A549 (cell line): ENCODE measurements around the gene CELF2. TPM values are rescaled to one million over a fixed set of nuclear protein-coding genes. Genes with fewer than 3 reads are reported as not detected.

Source experiments
- ATAC-seq, 2 experiments: fragments of 200-7000 bp in 1 of 2; fragments of >200 bp in 1 of 2; cut with Nextera tagmentation in 1 of 2; cut with Tn5 transposase in 1 of 2; 3 replicates each; pipeline versions ENCODE4 v1.8.0 to v1.9.1; 2018 to 2020; ENCODE audit warnings: mild to moderate bottlenecking in 1 of 2, moderate library complexity in 1 of 2
- CTCF ChIA-PET: fragments of 300-600 bp; sonication (Branson Sonifier 250); formaldehyde crosslinking; extraction: SDS; loops from one replicate; lab custom pipeline; 2021; ENCODE audit warnings: antibody characterized with exemption, inconsistent platforms; lab: Yijun Ruan, JAX
- POLR2A ChIA-PET: fragments of 350-600 bp; formaldehyde crosslinking; extraction: SDS; loops from one replicate; lab custom pipeline; 2021; ENCODE audit warnings: antibody characterized with exemption, inconsistent platforms; lab: Yijun Ruan, JAX
- DNase-seq, 2 experiments: peaks; one replicate each; pipeline versions ENCODE4 v3.0.0 to v3.0.0-alpha.2; 2011 to 2016; ENCODE audit warnings: low read depth in 1 of 2, low spot score in 1 of 2
- FAIRE-seq: peaks from 2 replicates; lab custom pipeline; 2011; peaks lifted over from hg19 to GRCh38; lab: Jason Lieb, UNC
- H3K27ac ChIP-seq, 2 experiments: fragments of >200 bp; sonication (Bioruptor Twin); formaldehyde crosslinking; 3 replicates each; pipeline ENCODE4 v1.5.1; 2016 to 2017
- H3K4me1 ChIP-seq: fragments of >200 bp; sonication (Bioruptor Twin); formaldehyde crosslinking; 3 replicates; pipeline ENCODE4 v1.6.1; 2016
- H3K4me2 ChIP-seq: fragments of >200 bp; sonication (Bioruptor Twin); formaldehyde crosslinking; 3 replicates; pipeline ENCODE4 v1.6.1; 2016
- H3K4me3 ChIP-seq: fragments of >200 bp; sonication (Bioruptor Twin); formaldehyde crosslinking; 3 replicates; pipeline ENCODE4 v1.5.1; 2016
- H3K9me3 ChIP-seq: fragments of >200 bp; sonication (Bioruptor Twin); formaldehyde crosslinking; 3 replicates; pipeline ENCODE4 v1.6.1; 2016
- BCL3 ChIP-seq: fragments of >200 bp; sonication (Bioruptor Twin); formaldehyde crosslinking; IDR thresholded peaks from 3 replicates; pipeline ENCODE4 v1.6.1; 2016
- BHLHE40 ChIP-seq: IDR thresholded peaks from 2 replicates; pipeline ENCODE4 v1.6.1; 2012; ENCODE audit warnings: low read depth, low read length, inconsistent platforms
- CEBPB ChIP-seq, 2 experiments: fragments of >200 bp in 1 of 2; sonication (Bioruptor Twin) in 1 of 2; formaldehyde crosslinking in 1 of 2; IDR thresholded peaks; 2 replicates each; pipeline ENCODE4 v1.6.1; 2012 to 2016
- CHD2 ChIP-seq: fragments of 150-350 bp; IDR thresholded peaks from 2 replicates; pipeline ENCODE4 v1.6.1; 2014; ENCODE audit warnings: low read length; ENCODE audit not compliant: partially characterized antibody
- CHD4 ChIP-seq: fragments of 200-600 bp; sonication (generic); IDR thresholded peaks from 2 replicates; pipeline ENCODE4 v1.6.1; 2016; ENCODE audit warnings: antibody characterized with exemption, mild to moderate bottlenecking, borderline replicate concordance
- ELK1 ChIP-seq: fragments of 150-350 bp; IDR thresholded peaks from 2 replicates; pipeline ENCODE4 v1.6.1; 2014; ENCODE audit warnings: low read depth, mild to moderate bottlenecking, low read length
- FOSB ChIP-seq: fragments of 250-450 bp; sonication (Bioruptor Pico); IDR thresholded peaks from 2 replicates; pipeline ENCODE4 v1.5.0; 2020; ENCODE audit warnings: mild to moderate bottlenecking, moderate library complexity
- FOXS1 ChIP-seq: fragments of 250-450 bp; sonication (Bioruptor Pico); IDR thresholded peaks from 2 replicates; pipeline ENCODE4 v1.5.0; 2020; ENCODE audit warnings: mild to moderate bottlenecking, moderate library complexity
- GATA3 ChIP-seq: IDR thresholded peaks from 2 replicates; pipeline ENCODE4 v1.6.1; 2012; ENCODE audit warnings: borderline replicate concordance
- JUN ChIP-seq, 2 experiments: fragments of >200 bp; sonication (Bioruptor Twin); formaldehyde crosslinking; IDR thresholded peaks; 2 replicates in 1 of 2; 3 replicates in 1 of 2; pipeline ENCODE4 v1.6.1; 2016 to 2017
- MAFK ChIP-seq: fragments of 450-650 bp; IDR thresholded peaks from 2 replicates; pipeline ENCODE4 v1.6.1; 2014; ENCODE audit not compliant: partially characterized antibody
- MAX ChIP-seq: IDR thresholded peaks from 2 replicates; pipeline ENCODE4 v1.6.1; 2012
- MYC ChIP-seq: IDR thresholded peaks from 2 replicates; pipeline ENCODE4 v1.6.1; 2012; ENCODE audit warnings: mild to moderate bottlenecking, inconsistent platforms, low read length, improper control_type of control experiment, borderline replicate concordance
- NR3C1 ChIP-seq: fragments of >200 bp; sonication (Bioruptor Twin); formaldehyde crosslinking; IDR thresholded peaks from 3 replicates; pipeline ENCODE4 v1.6.1; 2017
- RAD21 ChIP-seq, 2 experiments: fragments of >200 bp in 1 of 2; sonication (Bioruptor Twin) in 1 of 2; formaldehyde crosslinking in 1 of 2; IDR thresholded peaks in 1 of 2; conservative IDR thresholded peaks in 1 of 2; 2 replicates in 1 of 2; 3 replicates in 1 of 2; pipeline ENCODE4 v1.6.1; 2012 to 2018; ENCODE audit warnings: inconsistent platforms in 1 of 2
- RARB ChIP-seq: fragments of 250-450 bp; sonication (Bioruptor Pico); IDR thresholded peaks from 2 replicates; pipeline ENCODE4 v1.8.0; 2021; ENCODE audit warnings: mild to moderate bottlenecking, moderate library complexity
- RCOR1 ChIP-seq: fragments of 150-350 bp; IDR thresholded peaks from 2 replicates; pipeline ENCODE4 v1.6.1; 2014; ENCODE audit warnings: antibody characterized with exemption, low read length, low read depth
- TFCP2L1 ChIP-seq: fragments of 250-450 bp; sonication (Bioruptor Pico); IDR thresholded peaks from 2 replicates; pipeline ENCODE4 v1.5.0; 2021; ENCODE audit warnings: mild to moderate bottlenecking
- ZC3H11A ChIP-seq: fragments of 450-650 bp; IDR thresholded peaks from 2 replicates; pipeline ENCODE4 v1.6.1; 2014; ENCODE audit warnings: antibody characterized with exemption, mild to moderate bottlenecking
- ZSCAN20 ChIP-seq: fragments of 250-450 bp; sonication (Bioruptor Pico); IDR thresholded peaks from 2 replicates; pipeline ENCODE4 v1.8.0; 2022; ENCODE audit warnings: mild to moderate bottlenecking, moderate library complexity
- WGBS: methylation state at CpG from one replicate; pipeline ENCODE4 v1.1.6; 2017; ENCODE audit errors: missing lambda C conversion rate; 5-methylcytosine and 5-hydroxymethylcytosine counted together
- polyA plus RNA-seq, 4 experiments: library from polyadenylated mRNA; depleted of rRNA in 3 of 4; stranded (reverse); fragments of >200 nt; fragmentation: RNase III in 1 of 4; extraction: RNeasy Plus Mini Kit Qiagen cat#74134 plus additional on column Dnase treatment in 1 of 4; gene quantifications; 2 replicates in 3 of 4; 3 replicates in 1 of 4; pipeline ENCODE4 v1.2.3, GENCODE V29; 2011 to 2017
- TF ChIP-seq, protein P1 (sequence below): fragments of >200 bp; sonication (Bioruptor Twin); formaldehyde crosslinking; IDR thresholded peaks from 3 replicates; pipeline ENCODE4 v1.5.1; 2016
- TF ChIP-seq, protein P2 (sequence below): fragments of 250-450 bp; sonication (Bioruptor Pico); IDR thresholded peaks from 2 replicates; pipeline ENCODE4 v1.5.0; 2020; ENCODE audit warnings: low read depth, mild to moderate bottlenecking, moderate library complexity

The CELF2 gene
- polyA plus RNA-seq, 2 of the 4 experiments (the other 2 are of a cell fraction) = 0.01 to 0.03 TPM

DNA sequence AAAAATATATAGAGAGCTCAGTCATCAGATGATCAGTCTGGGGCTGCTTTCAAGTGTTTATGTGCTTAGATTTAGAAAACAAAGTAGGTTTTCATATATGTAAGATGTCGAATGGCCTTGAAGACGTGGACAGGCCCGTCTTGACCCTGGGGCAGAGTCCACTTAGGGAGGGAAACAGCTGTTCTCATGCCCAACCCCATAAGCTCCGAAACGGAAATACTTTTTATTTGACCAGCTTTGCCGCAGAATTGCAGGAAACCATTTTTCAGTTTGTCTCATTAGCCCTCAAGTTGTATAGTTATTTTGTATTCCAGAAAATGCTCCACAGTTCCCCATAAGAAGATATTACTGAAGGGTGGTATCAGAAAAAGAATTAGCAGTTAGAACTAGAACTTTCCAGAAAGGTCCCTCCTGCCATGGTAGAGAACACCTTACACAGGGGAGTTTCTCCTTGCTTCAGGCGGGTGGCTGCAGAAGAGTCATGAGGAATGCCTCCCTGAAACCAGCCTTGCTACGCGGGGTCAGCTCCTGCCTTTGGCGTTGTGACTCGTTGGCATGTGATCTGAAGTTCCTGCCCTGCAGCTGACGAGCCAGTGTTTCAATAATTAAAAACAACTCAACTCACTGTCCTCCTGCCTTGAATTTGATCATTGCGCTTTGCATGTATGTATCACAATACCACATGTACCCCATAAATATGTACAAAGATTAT, 192.7 kb downstream of the CELF2 start:
- no peak for DNase-seq
- Histone ChIP-seq H3K4me3 (no peak overlapping the region), H3K9me3 (no peaks in the 10 kb centered on the region), H3K4me1 (no peaks in the 10 kb centered on the region), H3K27ac (no peak overlapping the region), H3K4me2 (no peak overlapping the region)
- 37% methylated on average over 12 of the region's 13 CpGs for WGBS
- no peak for FAIRE-seq
- ChIA-PET CTCF (interaction anchor here (0.8 to 1.0 kb wide), 2 partner anchors 10 to 1867 kb away, joined by 3 to 6 read pairs; no protein-coding TSS in a partner anchor), POLR2A (no interaction called here)
- TF ChIP-seq CHD2 = no peak
- no peak for TF ChIP-seq CHD4
- no peak for TF ChIP-seq CEBPB (IDR thresholded peaks at IDR 0.05)
- TF ChIP-seq, protein P1, sequence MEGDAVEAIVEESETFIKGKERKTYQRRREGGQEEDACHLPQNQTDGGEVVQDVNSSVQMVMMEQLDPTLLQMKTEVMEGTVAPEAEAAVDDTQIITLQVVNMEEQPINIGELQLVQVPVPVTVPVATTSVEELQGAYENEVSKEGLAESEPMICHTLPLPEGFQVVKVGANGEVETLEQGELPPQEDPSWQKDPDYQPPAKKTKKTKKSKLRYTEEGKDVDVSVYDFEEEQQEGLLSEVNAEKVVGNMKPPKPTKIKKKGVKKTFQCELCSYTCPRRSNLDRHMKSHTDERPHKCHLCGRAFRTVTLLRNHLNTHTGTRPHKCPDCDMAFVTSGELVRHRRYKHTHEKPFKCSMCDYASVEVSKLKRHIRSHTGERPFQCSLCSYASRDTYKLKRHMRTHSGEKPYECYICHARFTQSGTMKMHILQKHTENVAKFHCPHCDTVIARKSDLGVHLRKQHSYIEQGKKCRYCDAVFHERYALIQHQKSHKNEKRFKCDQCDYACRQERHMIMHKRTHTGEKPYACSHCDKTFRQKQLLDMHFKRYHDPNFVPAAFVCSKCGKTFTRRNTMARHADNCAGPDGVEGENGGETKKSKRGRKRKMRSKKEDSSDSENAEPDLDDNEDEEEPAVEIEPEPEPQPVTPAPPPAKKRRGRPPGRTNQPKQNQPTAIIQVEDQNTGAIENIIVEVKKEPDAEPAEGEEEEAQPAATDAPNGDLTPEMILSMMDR = no peak
- no peak for TF ChIP-seq MYC
- no peak for TF ChIP-seq JUN (IDR thresholded peaks at IDR 0.05)
- no peak for TF ChIP-seq RCOR1
- no peak for TF ChIP-seq TFCP2L1
- no peak for TF ChIP-seq MAX
- no peak for TF ChIP-seq BCL3
- TF ChIP-seq NR3C1 = no peak
- no peak for TF ChIP-seq BHLHE40
- TF ChIP-seq ZSCAN20 (CRISPR knock-in tag) = no peak
- TF ChIP-seq, protein P2, sequence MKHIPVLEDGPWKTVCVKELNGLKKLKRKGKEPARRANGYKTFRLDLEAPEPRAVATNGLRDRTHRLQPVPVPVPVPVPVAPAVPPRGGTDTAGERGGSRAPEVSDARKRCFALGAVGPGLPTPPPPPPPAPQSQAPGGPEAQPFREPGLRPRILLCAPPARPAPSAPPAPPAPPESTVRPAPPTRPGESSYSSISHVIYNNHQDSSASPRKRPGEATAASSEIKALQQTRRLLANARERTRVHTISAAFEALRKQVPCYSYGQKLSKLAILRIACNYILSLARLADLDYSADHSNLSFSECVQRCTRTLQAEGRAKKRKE (CRISPR knock-in tag) = no peak
- no peak for TF ChIP-seq RARB (CRISPR knock-in tag)
- TF ChIP-seq FOXS1 (CRISPR knock-in tag) = no peak
- no peak for TF ChIP-seq ZC3H11A
- no peak for TF ChIP-seq ELK1
- TF ChIP-seq, all 56 proteins: peak for 0
- ATAC-seq = no peak

DNA sequence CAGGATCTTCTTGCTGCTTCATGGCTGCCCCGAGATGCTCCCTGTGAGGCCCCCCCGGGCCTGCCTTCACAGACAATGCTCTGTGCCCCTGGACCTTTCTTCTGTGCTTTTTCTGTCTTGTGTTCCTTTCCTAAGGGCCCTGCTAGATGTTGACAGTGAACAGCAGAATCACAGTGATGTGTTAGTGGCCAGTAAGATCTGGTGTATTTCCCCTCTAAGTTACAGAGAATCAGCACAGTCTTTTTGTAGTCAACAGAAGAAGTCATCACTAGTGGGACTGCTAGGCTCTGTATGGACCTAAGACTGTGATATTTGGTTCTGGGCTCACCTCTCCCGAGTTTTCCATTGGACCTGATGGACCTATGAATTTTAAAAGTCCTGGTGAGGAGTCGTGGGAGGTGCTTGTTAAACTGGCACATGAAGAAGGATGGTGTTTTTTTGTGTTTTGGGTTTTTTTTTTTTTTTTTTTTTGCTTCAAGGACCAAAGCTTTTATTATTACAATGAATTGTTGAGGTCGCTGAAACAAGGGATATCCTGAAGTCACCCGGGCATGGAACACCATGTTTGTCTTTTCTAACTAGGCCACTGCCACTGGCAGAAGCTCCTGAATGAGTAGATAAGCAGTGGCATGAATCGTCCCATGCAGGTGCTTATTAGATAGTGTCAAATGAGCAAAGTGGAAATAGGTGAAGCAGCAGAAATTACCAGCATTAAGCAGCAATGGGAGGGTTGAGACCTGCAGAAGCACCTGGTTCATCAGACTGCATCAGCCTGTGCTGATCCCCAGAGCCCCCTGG, 194.8 kb downstream of the CELF2 start:
- POLR2A ChIA-PET = no interaction called here
- ATAC-seq (no peak), FAIRE-seq (no peak)

More for the DNA sequence above, 194.8 kb downstream of the CELF2 start:
- no peak for DNase-seq
- Histone ChIP-seq H3K4me1 (no peaks in the 10 kb centered on the region), H3K4me3 (no peak overlapping the region), H3K27ac (no peak overlapping the region), H3K4me2 (no peak overlapping the region), H3K9me3 (no peaks in the 10 kb centered on the region)
- TF ChIP-seq MAFK = no peak
- TF ChIP-seq FOXS1 (CRISPR knock-in tag) = no peak
- TF ChIP-seq RAD21 (conservative IDR thresholded peaks at IDR 0.05 in 1 of 2, IDR thresholded peaks at IDR 0.05 in 1 of 2) = no peak
- no peak for TF ChIP-seq FOSB
- no peak for TF ChIP-seq GATA3
- CTCF ChIA-PET = no interaction called here
- WGBS = 3% methylated on average over 7 of the region's 7 CpGs
